Measurements from ENCODE around the gene IER2.
A peak's percentile ranks its signal among the peaks of the same experiment; 100 is the strongest.
"Not testable (repeated sequence)": the region's sequence is repeated elsewhere in the genome, so short reads cannot be mapped to it uniquely, and the experiment has no call there.

The IER2 gene

DNA sequence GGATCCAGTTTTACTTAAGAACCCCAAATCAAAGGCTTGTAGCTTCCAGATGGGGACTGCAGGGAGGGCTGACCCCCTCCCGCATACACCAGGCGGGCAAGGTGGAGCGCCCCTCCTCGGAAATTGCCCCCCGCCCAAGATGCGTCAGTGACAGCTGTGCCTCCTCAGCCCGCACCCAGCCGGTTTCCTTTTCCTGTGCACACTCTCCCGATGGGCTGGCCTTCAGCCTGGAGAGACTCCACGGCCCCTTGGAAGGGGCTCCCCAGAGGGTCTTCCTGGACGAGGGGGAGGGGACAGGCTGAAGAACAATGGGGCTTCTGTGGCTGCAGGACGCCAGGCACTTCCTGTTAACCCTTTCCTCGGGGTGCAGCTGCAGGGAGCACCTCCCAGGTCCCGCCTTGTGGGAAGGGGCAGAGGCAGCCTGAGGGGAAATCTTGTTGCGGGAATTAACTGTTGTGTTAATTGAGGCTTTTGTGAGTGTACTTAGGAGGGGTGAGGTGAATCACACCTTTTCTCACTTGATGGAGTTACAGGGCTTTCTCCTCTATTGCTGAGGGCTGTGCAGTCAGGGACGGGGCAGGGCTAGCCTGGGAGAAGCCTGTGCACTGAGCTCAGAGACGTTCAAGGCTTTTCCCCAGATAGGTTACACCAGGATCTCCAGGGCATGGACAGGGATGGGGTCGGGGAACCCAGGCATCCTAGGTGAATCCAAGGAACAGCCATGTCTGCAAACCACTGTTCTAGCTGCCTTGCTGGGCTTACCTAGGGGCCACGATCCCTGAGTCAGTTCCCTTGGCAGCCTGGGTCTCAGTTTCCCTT is 14.3 kb downstream of the IER2 start:
- peak; percentile 64 for DNase-seq (ENCODE audit: low spot score)

DNA sequence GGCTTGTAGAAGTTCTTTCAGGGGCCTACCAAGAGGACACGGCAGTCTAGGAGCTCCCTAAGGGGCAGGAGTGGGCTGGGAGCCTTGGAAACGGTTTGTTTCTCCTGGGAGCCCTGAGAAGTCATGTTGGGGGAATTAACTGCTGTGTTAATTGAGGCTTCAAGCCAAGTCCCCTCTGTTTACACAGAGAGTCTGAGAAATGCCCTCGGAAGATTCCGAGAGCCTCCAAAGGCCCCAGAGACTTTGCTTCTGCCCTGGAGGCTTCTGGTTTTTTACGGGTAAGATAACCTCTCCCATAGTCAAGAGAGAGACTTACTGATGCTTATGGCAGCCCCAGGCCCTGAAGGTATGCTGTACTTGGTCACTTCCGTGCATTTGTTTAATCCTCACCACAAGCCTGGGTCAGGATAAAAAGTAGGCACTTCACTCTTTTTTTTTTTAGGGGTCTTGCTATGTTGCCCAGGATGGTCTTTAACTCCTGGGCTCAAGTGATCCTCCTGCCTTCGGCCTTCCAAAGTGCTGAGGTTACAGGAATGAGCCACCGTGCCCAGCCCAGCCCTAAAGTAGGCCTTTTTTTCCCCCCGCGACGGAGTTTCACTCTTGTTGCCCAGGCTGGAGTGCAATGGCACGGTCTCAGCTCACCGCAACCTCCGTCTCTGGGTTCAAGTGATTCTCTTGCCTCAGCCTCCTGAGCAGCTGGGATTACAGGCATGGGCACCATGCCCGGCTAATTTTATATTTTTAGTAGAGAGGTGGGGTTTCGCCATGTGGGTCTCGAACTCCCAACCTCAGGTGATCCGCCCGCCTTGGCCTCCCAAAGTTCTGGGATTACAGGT is 15.2 kb downstream of the IER2 start:
- DNase-seq (ENCODE audit: low spot score), result no peak

GRCh38 chr19:13166151-13166550 is 15.9 kb downstream of the IER2 start:
- not testable (repeated sequence) for DNase-seq (ENCODE audit: low spot score)

- DNase-seq (ENCODE audit: low spot score), result peak; percentile 58
These were observed 19.6 kb downstream of the IER2 start for GRCh38 chr19:13169769-13170168.

- no peak for DNase-seq (ENCODE audit: low spot score)
These were observed 20.9 kb downstream of the IER2 start for GRCh38 chr19:13171146-13171545.

DNA sequence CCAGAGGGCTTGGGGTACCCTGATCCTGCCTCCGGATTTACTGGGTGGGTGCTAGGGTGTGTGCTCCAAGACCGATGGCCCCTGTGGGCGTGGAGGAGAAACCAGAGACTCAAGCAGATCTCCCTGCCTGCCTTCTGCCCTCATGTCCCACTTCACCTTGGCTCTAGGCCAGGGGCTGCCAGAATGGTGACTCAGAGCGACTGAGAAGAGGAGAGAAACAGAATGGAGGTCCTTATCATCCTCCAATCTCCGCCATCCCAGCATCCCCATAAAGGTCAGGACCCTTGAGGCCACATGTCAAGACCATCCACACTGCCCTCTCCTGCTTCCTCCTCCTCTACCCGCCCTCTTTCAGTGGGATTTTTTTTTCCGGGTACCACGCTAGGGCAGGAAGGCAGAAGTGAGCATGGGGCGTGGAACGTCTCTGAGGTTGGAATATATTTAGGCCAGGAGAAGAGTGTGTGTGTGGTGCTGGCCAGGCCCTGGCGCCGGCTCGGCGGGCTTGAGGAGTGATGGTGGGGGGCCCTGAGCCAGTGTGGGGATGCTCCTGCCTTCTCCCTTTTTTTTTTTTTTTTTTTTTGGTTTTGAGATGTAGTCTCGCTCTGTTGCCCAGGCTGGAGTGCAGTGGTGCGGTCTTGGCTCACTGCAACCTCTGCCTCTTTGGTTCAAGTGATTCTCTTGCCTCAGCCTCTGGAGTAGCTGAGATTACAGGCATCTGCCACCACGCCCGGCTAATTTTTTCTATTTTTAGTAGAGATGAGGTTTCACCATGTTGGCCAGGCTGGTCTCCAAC is 22.3 kb downstream of the IER2 start:
- DNase-seq (ENCODE audit: low spot score), result no peak

DNA sequence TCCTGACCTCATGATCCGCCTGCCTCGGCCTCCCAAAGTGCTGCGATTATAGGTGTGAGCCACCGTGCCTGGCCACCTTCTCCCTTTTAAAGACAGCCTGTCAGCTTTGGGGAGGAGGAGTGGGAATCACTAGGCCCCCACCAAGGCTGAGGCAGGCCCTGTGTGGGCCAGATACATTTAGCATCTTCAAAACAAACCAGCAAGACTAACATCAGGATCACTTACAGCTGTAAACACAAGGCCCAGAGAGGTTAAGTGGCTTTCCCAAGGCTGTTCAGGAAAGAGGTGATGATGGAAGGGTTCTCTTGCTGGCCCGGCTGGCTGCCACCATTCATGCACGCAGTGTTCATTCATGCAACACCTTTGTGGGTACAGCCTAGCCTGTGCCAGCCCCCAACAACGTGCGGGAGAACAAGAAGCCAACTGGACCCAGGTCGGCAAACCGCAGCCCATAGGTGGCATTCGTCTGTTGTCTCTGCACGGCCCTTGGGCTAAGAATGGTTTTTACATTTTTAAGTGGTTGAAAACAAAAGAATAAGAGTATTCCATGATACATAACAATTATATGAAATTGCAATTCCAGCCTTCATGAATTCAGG is 23.0 kb downstream of the IER2 start:
- no peak for DNase-seq (ENCODE audit: low spot score)

DNA sequence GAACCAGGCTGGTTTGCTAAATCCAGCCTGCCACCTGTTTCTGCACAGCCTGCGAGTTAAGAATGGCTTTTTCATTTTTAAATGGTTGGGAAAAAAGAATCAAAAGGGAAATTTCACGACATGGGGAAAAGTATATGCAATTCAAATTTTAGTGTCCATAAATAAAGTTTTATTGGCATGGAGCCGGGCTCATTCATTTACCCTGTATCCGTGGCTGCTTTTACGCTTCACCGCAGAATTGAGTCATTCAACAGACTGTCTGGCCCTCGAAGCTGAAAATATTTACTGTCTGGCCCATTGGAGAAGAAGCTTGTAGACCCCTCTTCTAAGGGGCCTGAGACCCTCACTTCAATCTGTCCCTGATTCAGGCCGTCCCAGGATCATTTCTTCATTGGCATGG is 26.1 kb downstream of the IER2 start:
- DNase-seq (ENCODE audit: low spot score), result no peak

DNA sequence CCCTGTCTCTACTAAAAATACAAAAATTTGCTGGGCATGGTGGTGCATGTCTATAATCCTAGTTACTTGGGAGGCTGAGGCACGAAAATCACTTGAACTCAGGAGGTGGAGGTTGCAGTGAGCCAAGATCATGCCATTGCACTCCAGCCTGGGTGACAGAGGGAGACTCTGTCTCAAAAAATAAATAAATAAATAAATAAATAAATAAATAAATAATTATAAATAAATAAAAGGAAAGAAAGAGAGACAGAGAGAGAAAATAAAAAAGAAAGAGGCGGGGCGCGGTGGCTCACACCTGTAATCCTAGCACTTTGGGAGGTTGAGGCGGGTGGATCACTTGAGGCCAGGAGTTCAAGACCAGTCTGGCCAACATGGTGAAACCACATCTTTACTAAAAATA is 27.4 kb downstream of the IER2 start:
- not testable (repeated sequence) for DNase-seq (ENCODE audit: low spot score)

DNA sequence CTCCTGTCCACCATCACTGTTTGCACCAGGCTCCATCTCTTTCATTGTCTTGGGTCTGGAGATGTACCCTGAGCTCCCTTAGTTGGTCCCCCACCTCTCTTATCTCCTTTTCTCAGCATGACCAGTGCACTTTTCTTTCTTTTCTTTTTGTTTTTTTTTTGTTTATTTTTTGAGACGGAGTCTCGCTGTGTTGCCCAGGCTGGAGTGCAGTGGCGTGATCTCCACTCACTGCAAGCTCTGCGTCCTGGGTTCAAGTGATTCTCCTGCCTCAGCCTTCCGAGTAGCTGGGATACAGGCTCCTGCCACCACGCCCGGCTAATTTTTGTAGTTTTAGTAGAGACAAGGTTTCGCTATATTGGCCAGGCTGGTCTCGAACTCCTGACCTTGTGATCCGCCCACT is 28.1 kb downstream of the IER2 start:
- DNase-seq (ENCODE audit: low spot score), result not testable (repeated sequence)

- no peak for DNase-seq (ENCODE audit: low spot score)
These were observed 31.7 kb downstream of the IER2 start for GRCh38 chr19:13181747-13182388.

DNA sequence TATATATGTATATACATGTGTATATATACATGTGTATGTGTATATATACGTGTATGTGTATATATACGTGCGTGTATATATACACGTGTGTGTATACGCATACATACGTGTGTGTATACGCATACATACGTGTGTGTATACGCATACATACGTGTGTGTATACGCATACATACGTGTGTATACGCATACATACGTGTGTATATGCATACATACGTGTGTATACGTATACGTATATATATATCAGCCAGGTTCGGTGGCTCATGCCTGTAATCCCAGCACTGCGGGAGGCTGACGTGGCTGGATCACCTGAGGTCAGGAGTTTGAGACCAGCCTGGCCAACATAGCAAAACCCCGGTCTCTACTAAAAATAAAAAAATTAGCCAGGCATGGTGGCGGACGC is 34.7 kb downstream of the IER2 start:
- not testable (repeated sequence) for DNase-seq (ENCODE audit: low spot score)

DNA sequence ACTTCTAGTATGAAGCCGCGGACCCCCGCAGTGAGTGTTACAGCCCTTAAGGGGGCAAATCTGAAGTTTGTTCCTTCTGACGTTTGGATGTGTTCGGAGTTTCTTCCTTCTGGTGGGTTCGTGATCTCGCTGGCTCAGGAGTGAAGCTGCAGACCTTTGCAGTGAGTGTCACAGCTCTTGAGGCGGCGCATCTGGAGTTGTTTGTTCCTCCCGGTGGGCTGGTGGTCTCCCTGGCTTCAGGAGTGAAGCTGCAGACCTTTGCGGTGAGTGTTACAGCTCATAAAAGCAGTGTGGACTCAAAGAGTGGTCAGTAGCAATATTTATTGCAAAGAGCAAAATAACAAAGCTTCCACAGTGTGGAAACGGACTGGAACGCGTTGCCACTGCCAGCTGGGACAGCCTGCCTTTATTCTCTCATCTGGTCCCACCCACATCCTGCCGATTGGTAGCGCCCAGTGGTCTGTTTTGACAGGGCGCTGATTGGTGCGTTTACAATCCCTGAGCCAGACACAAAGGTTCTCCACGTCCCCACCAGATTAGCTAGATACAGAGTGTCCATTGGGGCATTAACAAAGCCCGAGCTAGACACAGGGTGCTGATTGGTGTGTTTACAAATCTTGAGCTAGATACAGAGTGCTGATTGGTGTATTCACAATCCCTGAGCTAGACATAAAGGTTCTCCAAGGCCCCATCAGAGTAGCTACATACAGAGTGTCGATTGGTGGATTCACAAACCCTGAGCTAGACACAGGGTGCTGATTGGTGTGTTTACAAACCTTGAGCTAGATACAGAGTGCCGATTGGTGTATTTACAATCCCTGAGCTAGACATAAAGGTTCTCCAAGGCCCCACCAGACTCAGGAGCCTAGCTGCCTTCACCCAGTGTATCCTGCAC is 35.8 kb downstream of the IER2 start:
- DNase-seq (ENCODE audit: low spot score), result not testable (repeated sequence)

- DNase-seq (ENCODE audit: low spot score), result not testable (repeated sequence)
These were observed 36.5 kb downstream of the IER2 start for GRCh38 chr19:13186688-13187087.

- no peak for DNase-seq (ENCODE audit: low spot score)
These were observed 37.2 kb downstream of the IER2 start for GRCh38 chr19:13187419-13187818.

GRCh38 chr19:13189600-13189999 is 39.4 kb downstream of the IER2 start:
- DNase-seq (ENCODE audit: low spot score), result no peak

GRCh38 chr19:13190781-13191540 is 40.8 kb downstream of the IER2 start:
- no peak for DNase-seq (ENCODE audit: low spot score)

DNA sequence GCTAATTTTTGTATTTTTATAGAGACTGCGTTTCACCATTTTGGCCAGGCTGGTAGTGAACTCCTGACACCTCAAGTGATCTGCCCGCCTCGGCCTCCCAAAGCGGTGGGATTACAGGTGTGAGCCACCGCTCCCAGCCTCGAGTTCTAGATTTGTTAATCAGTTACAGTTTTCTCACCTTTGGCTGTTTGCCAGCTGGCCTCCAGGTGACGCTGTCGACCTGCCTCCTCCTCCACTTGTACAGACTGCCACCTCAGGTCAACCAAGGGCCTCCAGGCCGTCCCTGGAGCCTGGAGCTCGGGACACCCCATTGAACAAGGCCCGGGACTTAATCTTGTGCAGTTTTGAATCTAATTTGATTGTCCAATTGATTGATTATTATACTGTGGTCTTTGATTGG is 45.5 kb downstream of the IER2 start:
- DNase-seq (ENCODE audit: low spot score), result peak; percentile 80

- DNase-seq (ENCODE audit: low spot score), result no peak
These were observed 48.4 kb downstream of the IER2 start for GRCh38 chr19:13198634-13199033.

- DNase-seq (ENCODE audit: low spot score), result not testable (repeated sequence)
These were observed 51.9 kb downstream of the IER2 start for GRCh38 chr19:13202112-13202511.

Measured in HuH-7.5 (cell line).